GM12872 (cell line): ENCODE data around the gene RALBP1.

Experiments
- TF ChIP-seq, protein P1 (sequence below): IDR thresholded peaks from 3 replicates; pipeline ENCODE4 v1.5.1; 2011; ENCODE audit warnings: low read depth, mild to moderate bottlenecking, low read length, moderate library complexity; ENCODE audit not compliant: insufficient read depth

RALBP1 gene

DNA sequence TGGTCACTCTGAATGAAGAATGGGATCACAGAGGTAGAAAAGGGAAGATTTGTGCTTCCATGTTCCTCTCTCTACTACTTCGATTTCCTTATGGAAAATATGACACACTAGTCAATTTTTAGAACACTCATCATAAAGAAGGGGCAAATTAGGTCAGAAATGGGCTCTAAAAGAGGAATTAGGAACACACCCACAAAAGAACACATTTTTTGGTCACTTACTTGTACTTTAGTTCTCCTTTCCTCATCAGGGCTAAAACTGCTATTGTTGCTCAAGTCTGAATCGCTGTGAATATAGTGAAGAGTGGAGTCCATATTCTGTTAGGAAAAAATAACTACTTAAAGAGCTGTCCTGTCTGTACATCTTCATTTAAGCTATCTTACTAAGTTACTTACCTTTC lies 86.4 kb downstream of the RALBP1 start:
- TF ChIP-seq, protein P1, sequence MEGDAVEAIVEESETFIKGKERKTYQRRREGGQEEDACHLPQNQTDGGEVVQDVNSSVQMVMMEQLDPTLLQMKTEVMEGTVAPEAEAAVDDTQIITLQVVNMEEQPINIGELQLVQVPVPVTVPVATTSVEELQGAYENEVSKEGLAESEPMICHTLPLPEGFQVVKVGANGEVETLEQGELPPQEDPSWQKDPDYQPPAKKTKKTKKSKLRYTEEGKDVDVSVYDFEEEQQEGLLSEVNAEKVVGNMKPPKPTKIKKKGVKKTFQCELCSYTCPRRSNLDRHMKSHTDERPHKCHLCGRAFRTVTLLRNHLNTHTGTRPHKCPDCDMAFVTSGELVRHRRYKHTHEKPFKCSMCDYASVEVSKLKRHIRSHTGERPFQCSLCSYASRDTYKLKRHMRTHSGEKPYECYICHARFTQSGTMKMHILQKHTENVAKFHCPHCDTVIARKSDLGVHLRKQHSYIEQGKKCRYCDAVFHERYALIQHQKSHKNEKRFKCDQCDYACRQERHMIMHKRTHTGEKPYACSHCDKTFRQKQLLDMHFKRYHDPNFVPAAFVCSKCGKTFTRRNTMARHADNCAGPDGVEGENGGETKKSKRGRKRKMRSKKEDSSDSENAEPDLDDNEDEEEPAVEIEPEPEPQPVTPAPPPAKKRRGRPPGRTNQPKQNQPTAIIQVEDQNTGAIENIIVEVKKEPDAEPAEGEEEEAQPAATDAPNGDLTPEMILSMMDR: no peak

DNA sequence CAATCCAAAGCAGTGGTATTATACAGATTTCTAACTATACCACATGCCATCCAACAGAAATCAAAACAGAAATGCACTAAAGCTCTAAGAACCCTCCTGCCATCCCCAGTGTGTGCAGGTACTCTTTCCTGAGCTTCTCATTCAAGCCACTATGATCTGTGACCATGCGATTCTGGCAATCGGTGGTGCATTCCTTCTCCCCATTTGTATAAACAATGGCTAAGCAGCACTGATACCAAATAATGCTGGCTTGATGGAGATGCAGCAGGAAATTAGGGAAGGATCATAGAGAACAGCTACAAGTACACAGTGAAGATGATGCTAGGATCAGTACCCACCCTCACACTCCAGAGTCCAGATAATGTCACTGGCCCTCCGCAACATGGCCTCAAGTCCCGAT lies 87.3 kb downstream of the RALBP1 start:
- TF ChIP-seq, protein P1: no peak

DNA sequence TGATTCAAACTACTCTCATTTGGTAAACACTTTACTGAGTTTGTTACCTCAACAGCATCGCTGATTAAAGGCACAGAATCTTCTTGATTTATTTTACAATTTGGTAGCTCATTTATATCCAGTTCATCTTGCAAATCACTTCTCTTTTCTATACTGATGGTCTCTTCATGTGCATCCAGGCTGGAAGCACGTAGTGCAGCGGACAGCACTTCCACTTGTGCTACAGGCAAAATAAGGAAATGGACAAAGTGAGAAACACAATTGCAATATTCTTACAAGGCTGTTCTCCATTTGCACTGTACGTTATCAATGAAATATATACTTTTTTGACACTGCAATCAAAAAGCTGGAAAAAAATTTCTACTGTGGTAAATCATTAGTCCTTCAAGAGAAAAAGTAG lies 88.0 kb downstream of the RALBP1 start:
- TF ChIP-seq, protein P1: no peak

DNA sequence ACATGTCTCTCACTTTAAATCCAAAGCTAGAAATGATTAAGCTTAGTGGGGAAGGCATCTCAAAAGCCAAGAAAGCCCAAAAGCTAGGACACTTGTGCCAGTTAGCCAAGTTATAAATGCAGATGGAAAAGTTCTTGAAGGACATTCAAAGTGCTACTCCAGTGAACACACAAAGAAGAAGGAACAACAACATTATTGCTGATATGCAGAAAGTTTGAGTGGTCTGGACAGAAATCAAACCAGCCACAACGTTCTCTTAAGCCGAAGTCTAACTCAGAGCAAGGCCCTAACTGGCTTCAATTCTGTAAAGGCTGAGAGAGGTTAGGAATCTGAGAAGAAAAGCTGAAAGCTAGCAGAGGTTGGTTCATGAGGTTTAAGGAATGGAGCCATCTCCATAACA lies 90.1 kb downstream of the RALBP1 start:
- TF ChIP-seq, protein P1: no peak

DNA sequence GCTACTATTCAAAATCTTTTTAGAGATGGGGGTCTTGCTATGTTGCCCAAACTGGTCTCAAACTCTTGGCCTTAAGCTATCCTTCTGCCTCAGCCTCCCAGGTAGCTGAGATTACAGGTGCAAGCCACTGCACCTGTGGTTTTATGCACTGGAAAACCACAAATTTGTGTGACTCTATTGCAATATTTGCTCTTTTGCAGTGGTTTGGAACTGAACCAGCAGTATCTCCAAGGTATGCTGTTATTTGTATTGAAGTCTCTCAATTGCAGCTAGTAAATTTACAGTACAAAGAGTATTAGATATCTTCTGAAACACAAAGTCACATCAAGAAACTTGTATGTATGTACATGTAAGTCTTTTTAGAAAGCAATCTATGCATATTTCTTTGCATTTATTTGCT lies 92.9 kb downstream of the RALBP1 start:
- TF ChIP-seq, protein P1: no peak

DNA sequence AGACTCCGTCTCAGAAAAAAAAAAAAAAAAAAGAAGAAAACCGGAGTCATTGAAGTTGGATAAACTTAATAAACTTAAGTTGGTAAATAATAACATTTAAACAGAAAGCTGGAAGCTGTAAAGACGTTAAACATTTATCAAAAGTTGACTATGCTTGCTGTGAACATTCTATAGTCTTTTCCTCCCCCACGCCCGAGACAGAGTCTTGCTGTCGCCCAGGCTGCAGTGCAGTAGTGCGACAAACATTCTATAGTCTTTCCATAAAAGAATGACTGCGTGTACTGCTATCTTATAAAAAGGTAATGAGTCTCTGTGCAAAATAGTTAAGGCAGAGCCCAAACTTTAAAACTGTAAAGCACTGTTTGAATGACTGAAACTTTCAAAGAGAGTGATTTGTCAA lies 93.9 kb downstream of the RALBP1 start:
- TF ChIP-seq, protein P1: no peak

DNA sequence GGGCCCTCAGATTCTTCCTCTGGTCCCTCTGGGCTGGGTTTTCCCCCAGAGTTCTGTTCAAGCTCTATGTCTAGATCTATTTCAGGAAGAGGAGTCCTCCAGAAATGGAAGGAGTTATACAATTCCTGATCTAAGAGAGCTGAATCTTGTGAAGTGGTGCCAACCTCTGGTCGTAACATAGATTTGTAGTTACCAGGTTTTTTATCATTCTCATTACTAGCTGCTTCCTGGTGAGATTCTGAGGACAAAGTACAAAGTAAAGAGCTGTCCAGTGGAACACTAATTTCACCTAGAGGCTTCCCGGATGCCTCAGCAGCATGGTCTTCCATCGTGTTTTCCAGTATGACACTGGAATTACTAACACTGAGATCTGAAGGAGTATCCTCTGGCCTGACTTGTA lies 94.9 kb downstream of the RALBP1 start:
- TF ChIP-seq, protein P1: no peak

DNA sequence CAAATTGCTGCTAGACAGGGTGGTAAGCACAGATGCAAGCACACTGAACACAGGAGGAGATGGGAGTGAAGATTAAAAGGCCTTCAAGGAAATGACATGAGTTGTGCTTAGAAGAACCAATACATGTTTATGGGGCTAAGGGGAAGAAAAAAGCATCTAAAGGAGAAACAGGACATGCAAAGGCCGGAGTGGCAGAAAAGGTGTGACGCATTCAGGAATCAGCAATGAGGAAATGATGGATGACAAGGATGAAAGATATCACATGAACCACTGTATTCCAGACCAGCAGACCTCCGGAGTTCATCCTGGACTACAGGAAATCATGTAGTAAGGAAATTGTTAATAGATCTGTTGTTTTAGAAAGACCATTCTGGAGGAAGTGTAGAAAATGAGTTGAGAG lies 96.2 kb downstream of the RALBP1 start:
- TF ChIP-seq, protein P1: no peak
